GM20431 (cell line): ENCODE results near the gene ZDHHC12.
"Not testable (repeated sequence)": the region's sequence is repeated elsewhere in the genome, so short reads cannot be mapped to it uniquely, and the experiment has no call there.

Source experiments
- in situ Hi-C: fragments of 300-500 bp; cut with MseI, MboI; formaldehyde crosslinking; loops from one replicate; pipeline ENCODE4 v1.15.0; 2020; ENCODE audit warnings: low sequenced_read_pairs; ENCODE audit not compliant: unreplicated experiment

The ZDHHC12 gene

DNA sequence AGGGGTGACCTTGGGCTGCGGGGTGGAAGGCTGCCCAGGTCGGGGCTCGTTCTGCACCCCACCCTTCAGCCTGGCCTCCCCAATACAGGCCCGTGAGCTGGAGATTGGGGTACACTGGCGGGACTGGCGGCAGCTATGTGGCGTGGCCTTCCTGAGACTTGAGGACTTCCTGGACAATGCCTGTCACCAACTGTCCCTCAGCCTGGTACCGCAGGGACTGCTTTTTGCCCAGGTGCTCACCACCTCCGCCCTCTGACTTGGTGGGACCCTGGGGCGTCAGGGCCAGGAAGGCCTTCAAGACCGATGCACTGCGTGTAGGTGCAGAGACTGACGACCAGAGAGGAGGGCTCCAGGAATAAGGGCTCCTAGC lies 10.5 kb downstream of the ZDHHC12 start:
- in situ Hi-C loops: no loop called here

DNA sequence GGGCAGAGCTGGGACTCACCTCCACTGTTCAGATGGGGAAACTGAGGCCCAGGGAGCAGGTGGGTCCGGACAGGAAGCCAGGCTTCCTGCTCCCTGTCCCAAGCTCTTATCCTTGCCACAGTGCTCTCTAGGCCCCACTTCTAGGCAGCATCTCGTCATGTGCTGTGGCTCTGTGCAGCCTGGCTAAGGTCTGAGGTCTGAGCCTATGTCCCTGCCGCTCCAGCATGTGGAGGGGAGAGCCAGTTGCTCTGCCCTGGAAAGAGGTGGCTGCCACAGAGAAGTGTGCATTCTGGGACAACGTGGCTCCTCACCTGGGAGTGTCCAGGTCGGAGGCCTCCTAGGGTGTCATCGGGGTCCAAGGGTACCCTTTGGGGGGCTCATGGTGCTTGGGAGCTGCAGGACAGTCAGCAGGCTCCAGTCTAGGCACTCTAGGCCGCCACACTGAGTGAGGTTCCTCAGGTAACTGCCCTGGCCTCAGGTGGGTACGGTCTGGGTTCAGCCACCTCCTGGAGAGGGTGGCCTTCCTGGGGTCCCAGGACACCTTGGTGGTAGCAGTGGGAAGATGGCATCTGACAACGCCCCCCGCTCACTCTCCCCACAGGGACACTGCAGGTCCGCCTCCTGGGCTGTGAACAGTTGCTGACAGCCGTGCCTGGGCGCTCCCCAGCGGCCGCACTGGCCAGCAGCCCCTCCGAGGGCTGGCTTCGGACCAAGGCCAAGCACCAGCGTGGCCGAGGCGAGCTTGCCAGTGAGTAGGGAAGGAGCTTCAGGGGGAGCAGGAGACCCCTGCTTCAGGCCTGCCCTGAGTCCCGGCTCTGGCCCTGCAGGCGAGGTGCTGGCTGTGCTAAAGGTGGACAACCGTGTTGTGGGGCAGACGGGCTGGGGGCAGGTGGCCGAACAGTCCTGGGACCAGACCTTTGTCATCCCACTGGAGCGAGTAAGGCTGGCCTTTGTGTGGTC lies 11.2 kb downstream of the ZDHHC12 start:
- in situ Hi-C loops: no loop called here

GRCh38 chr9:128707446-128707845 lies 16.5 kb downstream of the ZDHHC12 start:
- in situ Hi-C loops: no loop called here

DNA sequence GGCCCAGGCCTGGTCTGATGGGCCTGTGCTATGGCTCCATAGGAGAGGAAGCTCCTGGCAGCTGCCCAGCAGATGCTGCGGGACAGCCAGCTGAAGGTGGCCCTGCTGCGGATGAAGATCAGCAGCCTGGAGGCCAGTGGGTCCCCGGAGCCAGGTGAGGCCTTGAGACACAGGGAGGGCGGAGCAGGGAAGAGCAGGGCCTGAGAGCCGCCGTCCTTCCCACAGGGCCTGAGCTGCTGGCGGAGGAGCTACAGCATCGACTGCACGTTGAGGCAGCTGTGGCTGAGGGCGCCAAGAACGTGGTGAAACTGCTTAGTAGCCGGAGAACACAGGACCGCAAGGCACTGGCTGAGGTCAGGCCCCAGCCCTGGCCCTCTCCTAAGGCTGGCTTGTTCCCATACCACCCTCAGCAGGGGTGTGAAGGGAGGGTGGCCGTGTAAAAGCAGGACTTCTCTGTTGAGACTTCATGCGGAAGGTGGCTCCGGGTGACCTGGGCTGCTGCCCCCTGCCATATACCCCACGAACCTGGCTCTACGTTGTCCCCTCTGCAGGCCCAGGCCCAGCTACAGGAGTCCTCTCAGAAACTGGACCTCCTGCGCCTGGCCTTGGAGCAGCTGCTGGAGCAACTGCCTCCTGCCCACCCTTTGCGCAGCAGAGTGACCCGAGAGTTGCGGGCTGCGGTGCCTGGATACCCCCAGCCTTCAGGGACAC lies 17.1 kb downstream of the ZDHHC12 start:
- in situ Hi-C loops: no loop called here

GRCh38 chr9:128706045-128706444 lies 17.9 kb downstream of the ZDHHC12 start:
- in situ Hi-C loops: no loop called here

DNA sequence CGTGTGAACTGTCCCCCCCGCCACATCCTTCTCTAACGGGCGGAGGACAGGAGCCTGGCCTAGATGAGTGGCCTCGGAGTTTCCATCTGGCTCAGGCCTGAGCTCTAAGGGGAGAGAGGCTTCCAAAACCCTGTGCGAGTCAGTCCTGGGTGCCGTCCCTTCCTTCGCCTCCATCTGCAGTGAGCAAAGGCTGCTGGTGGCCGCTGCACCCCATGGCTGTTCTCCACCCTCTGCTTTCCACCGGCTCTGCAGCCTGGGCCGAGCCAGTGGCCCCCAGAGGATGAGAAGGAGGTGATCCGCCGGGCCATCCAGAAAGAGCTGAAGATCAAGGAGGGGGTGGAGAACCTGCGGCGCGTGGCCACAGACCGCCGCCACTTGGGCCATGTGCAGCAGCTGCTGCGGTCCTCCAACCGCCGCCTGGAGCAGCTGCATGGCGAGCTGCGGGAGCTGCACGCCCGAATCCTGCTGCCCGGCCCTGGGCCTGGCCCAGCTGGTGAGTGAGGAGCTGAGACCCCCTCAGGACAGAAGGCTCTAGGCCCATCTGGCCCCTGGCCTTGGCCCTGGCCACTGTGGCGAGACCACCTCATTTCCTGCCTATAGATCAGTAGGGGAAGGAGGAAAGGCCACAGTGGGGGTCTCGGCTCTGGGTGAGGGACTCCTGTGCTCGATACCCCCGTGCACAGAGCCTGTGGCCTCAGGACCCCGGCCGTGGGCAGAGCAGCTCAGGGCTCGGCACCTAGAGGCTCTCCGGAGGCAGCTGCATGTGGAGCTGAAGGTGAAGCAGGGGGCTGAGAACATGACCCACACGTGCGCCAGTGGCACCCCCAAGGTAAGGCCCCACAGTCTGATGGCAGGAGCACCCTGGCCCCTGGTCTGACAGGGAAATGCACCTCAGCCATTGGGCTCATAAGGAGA lies 18.6 kb downstream of the ZDHHC12 start:
- in situ Hi-C loops: no loop called here

- in situ Hi-C loops: no loop called here
Observed at GRCh38 chr9:128704356-128704670, 19.6 kb downstream of the ZDHHC12 start.

DNA sequence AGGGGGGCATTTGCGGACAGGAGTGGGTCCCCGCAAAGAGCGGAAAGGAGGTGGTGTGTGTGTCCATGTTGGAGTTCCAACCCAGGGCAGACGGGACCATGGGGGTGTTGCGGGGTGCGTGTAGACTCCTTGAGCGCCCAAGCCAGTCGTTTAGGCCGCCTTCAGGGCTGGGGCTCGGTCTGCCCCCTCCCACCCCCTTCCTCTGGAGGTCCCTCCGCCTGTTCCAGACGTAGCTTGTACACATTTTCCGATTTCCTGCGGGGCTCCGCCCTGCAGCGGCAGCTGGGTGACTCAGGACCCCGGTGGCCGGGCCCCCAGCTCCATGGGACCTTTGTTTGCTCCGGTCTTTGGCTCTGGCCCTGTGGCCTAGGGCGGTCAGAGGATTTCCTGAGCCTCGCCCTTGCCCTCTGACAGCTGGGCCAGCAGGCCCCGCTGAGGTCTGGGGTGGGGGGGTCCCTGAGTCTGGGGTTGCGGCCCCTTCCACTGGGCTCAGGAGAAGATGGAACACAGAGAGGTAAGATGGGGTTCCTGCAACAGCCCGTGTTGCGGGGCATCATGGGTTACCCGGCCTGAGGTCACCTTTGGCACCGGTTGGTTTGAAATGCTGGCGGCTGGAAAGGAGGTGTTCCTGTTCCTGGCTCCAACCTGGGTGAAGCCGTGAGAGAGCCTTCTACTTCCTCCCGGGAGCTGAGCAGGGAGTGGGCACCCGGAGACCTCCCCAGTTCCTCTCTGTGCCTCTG lies 20.1 kb downstream of the ZDHHC12 start:
- in situ Hi-C loops: no loop called here

DNA sequence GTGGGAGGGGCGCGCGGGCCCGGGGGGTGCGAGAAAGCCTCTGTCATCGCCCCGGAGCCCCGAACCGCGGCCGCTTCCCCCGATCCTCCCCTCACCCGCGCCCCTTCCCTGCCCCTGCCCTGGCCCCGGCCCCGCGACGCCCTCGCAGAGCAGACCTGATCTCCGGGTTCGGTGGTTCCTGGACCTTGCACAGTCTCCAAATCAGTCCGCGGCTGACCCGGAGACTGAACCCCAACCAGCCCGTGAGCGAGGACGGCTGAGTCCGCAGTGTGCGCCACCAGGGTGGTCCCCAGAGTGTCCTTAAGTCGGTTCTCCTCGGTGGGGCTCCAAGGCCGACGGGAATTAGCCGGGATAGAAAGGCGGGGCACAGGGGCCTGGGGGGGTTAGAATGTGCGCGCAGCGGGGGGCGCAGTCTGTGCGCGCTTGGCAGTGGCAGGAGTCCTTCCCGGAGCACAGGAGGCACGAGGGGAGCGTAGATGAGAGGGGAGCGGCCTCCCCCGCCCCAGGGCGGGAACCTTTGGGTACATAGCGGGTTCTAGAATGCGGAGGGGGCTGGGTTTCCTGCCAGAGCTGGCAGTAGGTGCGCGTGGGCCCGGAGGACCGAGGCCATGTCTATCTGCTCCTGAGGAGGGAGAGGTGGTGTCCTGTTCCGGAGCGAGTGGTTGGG lies 20.8 kb downstream of the ZDHHC12 start:
- in situ Hi-C loops: no loop called here

DNA sequence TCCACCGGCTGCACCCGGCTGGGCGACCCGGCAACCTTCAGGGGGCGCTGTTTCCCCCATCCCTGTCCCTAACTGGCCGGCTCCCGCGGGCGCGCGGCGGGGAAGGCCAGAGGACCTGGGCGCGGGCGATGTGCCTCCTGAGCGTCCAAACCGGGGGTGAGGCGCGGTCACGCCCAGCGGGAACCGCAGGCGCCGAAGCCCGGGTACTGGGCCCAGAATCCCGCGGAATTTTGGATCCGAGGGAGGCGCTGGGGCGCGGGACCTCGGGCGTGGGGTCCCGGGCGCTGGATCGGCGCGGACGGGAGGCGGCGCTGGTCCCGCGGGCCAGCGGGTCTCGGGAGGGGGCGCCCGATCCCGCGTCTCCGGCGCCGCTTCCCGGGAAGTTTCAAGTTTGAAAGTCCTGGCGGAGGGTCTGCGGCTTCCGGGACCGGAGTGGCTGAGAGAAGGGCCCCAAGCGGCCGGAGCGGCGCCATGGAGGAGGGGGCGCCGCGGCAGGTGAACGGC lies 21.4 kb downstream of the ZDHHC12 start, which contains the start of gene PKN3:
Gene PKN3, plus strand, starts transcription at position 59 of the 504 bp plus-strand sequence. Its CDS starts 413 bp downstream, at position 472.
- in situ Hi-C loops: no loop called here

GRCh38 chr9:128701227-128701854 lies 22.6 kb downstream of the ZDHHC12 start:
- in situ Hi-C loops: no loop called here

GRCh38 chr9:128699096-128699795 lies 24.7 kb downstream of the ZDHHC12 start:
- in situ Hi-C loops: not testable (repeated sequence)

GRCh38 chr9:128696923-128697707 lies 26.8 kb downstream of the ZDHHC12 start:
- in situ Hi-C loops: no loop called here

GRCh38 chr9:128694344-128694743 lies 29.6 kb downstream of the ZDHHC12 start:
- in situ Hi-C loops: no loop called here

DNA sequence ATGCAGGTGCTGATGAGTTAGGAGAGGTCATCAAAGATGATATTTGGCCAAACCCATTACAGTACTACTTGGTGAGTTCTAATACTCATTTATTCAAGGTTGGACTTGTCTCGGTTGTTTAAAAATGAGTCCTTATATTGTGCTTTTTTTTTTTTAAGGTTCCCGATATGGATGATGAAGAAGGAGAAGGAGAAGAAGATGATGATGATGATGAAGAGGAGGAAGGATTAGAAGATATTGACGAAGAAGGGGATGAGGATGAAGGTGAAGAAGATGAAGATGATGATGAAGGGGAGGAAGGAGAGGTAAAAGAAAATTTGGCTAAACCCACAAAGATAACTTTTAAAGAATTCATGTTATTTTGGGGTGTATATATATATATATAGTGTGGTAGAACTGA lies 30.2 kb downstream of the ZDHHC12 start:
- in situ Hi-C loops: not testable (repeated sequence)

GRCh38 chr9:128690684-128691034 lies 33.3 kb downstream of the ZDHHC12 start:
- in situ Hi-C loops: no loop called here
